Activated T-cell treated with anti-CD3 and anti-CD28 coated beads, Interleukin-2, amount 50 U/mL, for 24 hours (primary cell): ENCODE data around the gene ACOT13.
"Not testable (repeated sequence)": the region's sequence is repeated elsewhere in the genome, so short reads cannot be mapped to it uniquely, and the experiment has no call there.

ENCODE experiments used
- DNase-seq: peaks from one replicate; pipeline ENCODE4 v3.0.0-alpha.2; 2020
- H3K27ac Mint-ChIP-seq: 2 replicates; pipeline ENCODE4 v1.8.0; 2020; ENCODE audit warnings: mild to moderate bottlenecking, mixed read lengths
- H3K27me3 Mint-ChIP-seq: 2 replicates; pipeline ENCODE4 v1.8.0; 2020; ENCODE audit warnings: mixed read lengths
- H3K36me3 Mint-ChIP-seq: 2 replicates; pipeline ENCODE4 v1.8.0; 2020; ENCODE audit warnings: low read depth, mixed read lengths
- H3K4me1 Mint-ChIP-seq: 2 replicates; pipeline ENCODE4 v1.8.0; 2020; ENCODE audit warnings: low read depth, mixed read lengths
- H3K4me3 Mint-ChIP-seq: 2 replicates; pipeline ENCODE4 v1.8.0; 2020; ENCODE audit warnings: mild to moderate bottlenecking, moderate library complexity, mixed read lengths
- H3K9me3 Mint-ChIP-seq: 2 replicates; pipeline ENCODE4 v1.8.0; 2020; ENCODE audit warnings: mixed read lengths

ACOT13 gene

GRCh38 chr6:24666641-24667377 is at the start of gene ACOT13, which contains the start of gene TDP2:
ACOT13 (plus strand) TSS chr6:24667077; CDS start chr6:24667264, 187 bp downstream.
TDP2 (minus strand) TSS chr6:24666899; CDS start chr6:24666862, 37 bp downstream.
- peaks cover 52% of the 10 kb centered on the region for H3K4me1 Mint-ChIP-seq
- peak within 1 kb of the TSS; percentile 96 for H3K4me3 Mint-ChIP-seq
- H3K36me3 Mint-ChIP-seq, result peaks cover 85% of the 10 kb centered on the region
- peak within 1 kb of the TSS; percentile 99 for H3K27ac Mint-ChIP-seq
- H3K9me3 Mint-ChIP-seq, result peaks cover 12% of the 10 kb centered on the region
- no peaks in the 10 kb centered on the region for H3K27me3 Mint-ChIP-seq
- DNase-seq, result peak; percentile 96

- H3K4me1 Mint-ChIP-seq, result no peaks in the 10 kb centered on the region
- H3K9me3 Mint-ChIP-seq, result no peaks in the 10 kb centered on the region
- H3K36me3 Mint-ChIP-seq, result no peaks in the 10 kb centered on the region
- H3K27ac Mint-ChIP-seq, result no peak overlapping the region
- no peaks in the 10 kb centered on the region for H3K27me3 Mint-ChIP-seq
- no peak for DNase-seq
- H3K4me3 Mint-ChIP-seq, result no peak overlapping the region
Observed at GRCh38 chr6:24619661-24620060, 47.2 kb upstream of the ACOT13 start.

- no peaks in the 10 kb centered on the region for H3K27me3 Mint-ChIP-seq
- H3K27ac Mint-ChIP-seq, result no peak overlapping the region
- no peak overlapping the region for H3K4me3 Mint-ChIP-seq
- H3K9me3 Mint-ChIP-seq, result no peaks in the 10 kb centered on the region
- no peaks in the 10 kb centered on the region for H3K36me3 Mint-ChIP-seq
- H3K4me1 Mint-ChIP-seq, result no peaks in the 10 kb centered on the region
- DNase-seq, result no peak
Observed at GRCh38 chr6:24620637-24621036, 46.2 kb upstream of the ACOT13 start.

GRCh38 chr6:24621626-24622289 is 45.1 kb upstream of the ACOT13 start:
- DNase-seq, result no peak
- H3K27me3 Mint-ChIP-seq, result no peaks in the 10 kb centered on the region
- H3K9me3 Mint-ChIP-seq, result no peaks in the 10 kb centered on the region
- H3K4me3 Mint-ChIP-seq, result no peak overlapping the region
- H3K27ac Mint-ChIP-seq, result no peak overlapping the region
- H3K4me1 Mint-ChIP-seq, result no peaks in the 10 kb centered on the region
- H3K36me3 Mint-ChIP-seq, result no peaks in the 10 kb centered on the region

- H3K36me3 Mint-ChIP-seq, result no peaks in the 10 kb centered on the region
- no peak overlapping the region for H3K27ac Mint-ChIP-seq
- H3K9me3 Mint-ChIP-seq, result no peaks in the 10 kb centered on the region
- H3K27me3 Mint-ChIP-seq, result peaks cover 10% of the 10 kb centered on the region
- DNase-seq, result no peak
- no peaks in the 10 kb centered on the region for H3K4me1 Mint-ChIP-seq
- no peak overlapping the region for H3K4me3 Mint-ChIP-seq
Observed at GRCh38 chr6:24630856-24631505, 35.9 kb upstream of the ACOT13 start.

GRCh38 chr6:24631671-24632070 is 35.2 kb upstream of the ACOT13 start:
- Mint-ChIP-seq H3K36me3 (no peaks in the 10 kb centered on the region), H3K9me3 (no peaks in the 10 kb centered on the region), H3K27ac (no peak overlapping the region), H3K27me3 (peaks cover 10% of the 10 kb centered on the region), H3K4me3 (no peak overlapping the region), H3K4me1 (no peaks in the 10 kb centered on the region)
- no peak for DNase-seq

- Mint-ChIP-seq H3K27me3 (peaks cover 13% of the 10 kb centered on the region), H3K27ac (no peak overlapping the region), H3K4me3 (no peak overlapping the region), H3K36me3 (no peaks in the 10 kb centered on the region), H3K9me3 (no peaks in the 10 kb centered on the region), H3K4me1 (no peaks in the 10 kb centered on the region)
- DNase-seq, result no peak
Observed at GRCh38 chr6:24632573-24632972, 34.3 kb upstream of the ACOT13 start.

GRCh38 chr6:24636681-24637080 is 30.2 kb upstream of the ACOT13 start:
- no peak overlapping the region for H3K4me3 Mint-ChIP-seq
- H3K9me3 Mint-ChIP-seq, result no peaks in the 10 kb centered on the region
- H3K36me3 Mint-ChIP-seq, result no peaks in the 10 kb centered on the region
- H3K27me3 Mint-ChIP-seq, result peaks cover 16% of the 10 kb centered on the region
- H3K4me1 Mint-ChIP-seq, result peaks cover 3% of the 10 kb centered on the region
- H3K27ac Mint-ChIP-seq, result no peak overlapping the region
- DNase-seq, result no peak

GRCh38 chr6:24640166-24640565 is 26.7 kb upstream of the ACOT13 start:
- H3K4me1 Mint-ChIP-seq, result peaks cover 4% of the 10 kb centered on the region
- peaks cover 21% of the 10 kb centered on the region for H3K27me3 Mint-ChIP-seq
- no peak for DNase-seq
- no peaks in the 10 kb centered on the region for H3K36me3 Mint-ChIP-seq
- no peak overlapping the region for H3K27ac Mint-ChIP-seq
- no peak overlapping the region for H3K4me3 Mint-ChIP-seq
- H3K9me3 Mint-ChIP-seq, result no peaks in the 10 kb centered on the region

GRCh38 chr6:24640631-24641030 is 26.2 kb upstream of the ACOT13 start:
- not testable (repeated sequence) for H3K4me1 Mint-ChIP-seq, H3K4me3 Mint-ChIP-seq, H3K9me3 Mint-ChIP-seq, H3K36me3 Mint-ChIP-seq, DNase-seq, H3K27ac Mint-ChIP-seq
- peaks cover 26% of the 10 kb centered on the region for H3K27me3 Mint-ChIP-seq

GRCh38 chr6:24642061-24642460 is 24.8 kb upstream of the ACOT13 start:
- Mint-ChIP-seq H3K9me3 (no peaks in the 10 kb centered on the region), H3K36me3 (no peaks in the 10 kb centered on the region), H3K27ac (no peak overlapping the region), H3K4me1 (peaks cover 18% of the 10 kb centered on the region), H3K4me3 (no peak overlapping the region), H3K27me3 (peaks cover 26% of the 10 kb centered on the region)
- DNase-seq, result no peak

- peaks cover 26% of the 10 kb centered on the region for H3K27me3 Mint-ChIP-seq
- no peak for DNase-seq
- peaks cover 15% of the 10 kb centered on the region for H3K4me1 Mint-ChIP-seq
- no peak overlapping the region for H3K27ac Mint-ChIP-seq
- H3K36me3 Mint-ChIP-seq, result no peaks in the 10 kb centered on the region
- H3K9me3 Mint-ChIP-seq, result no peaks in the 10 kb centered on the region
- no peak overlapping the region for H3K4me3 Mint-ChIP-seq
Observed at GRCh38 chr6:24643920-24644319, 23.0 kb upstream of the ACOT13 start.

GRCh38 chr6:24644377-24644776 is 22.5 kb upstream of the ACOT13 start:
- no peak for DNase-seq
- Mint-ChIP-seq H3K27ac (no peak overlapping the region), H3K9me3 (no peaks in the 10 kb centered on the region), H3K4me3 (no peak overlapping the region), H3K27me3 (peaks cover 26% of the 10 kb centered on the region), H3K36me3 (no peaks in the 10 kb centered on the region), H3K4me1 (peaks cover 15% of the 10 kb centered on the region)

GRCh38 chr6:24646771-24647170 is 20.1 kb upstream of the ACOT13 start:
- H3K27ac Mint-ChIP-seq, result no peak overlapping the region
- peaks cover 23% of the 10 kb centered on the region for H3K27me3 Mint-ChIP-seq
- H3K9me3 Mint-ChIP-seq, result no peaks in the 10 kb centered on the region
- H3K4me1 Mint-ChIP-seq, result peaks cover 15% of the 10 kb centered on the region
- H3K4me3 Mint-ChIP-seq, result peak overlapping the region; percentile 85
- no peak for DNase-seq
- peaks cover 19% of the 10 kb centered on the region for H3K36me3 Mint-ChIP-seq

GRCh38 chr6:24648276-24648675 is 18.6 kb upstream of the ACOT13 start:
- no peak for DNase-seq
- no peak overlapping the region for H3K27ac Mint-ChIP-seq

More at GRCh38 chr6:24648276-24648675, 18.6 kb upstream of the ACOT13 start:
- H3K27me3 Mint-ChIP-seq, result peaks cover 23% of the 10 kb centered on the region
- peaks cover 15% of the 10 kb centered on the region for H3K4me1 Mint-ChIP-seq
- no peak overlapping the region for H3K4me3 Mint-ChIP-seq
- no peaks in the 10 kb centered on the region for H3K9me3 Mint-ChIP-seq
- H3K36me3 Mint-ChIP-seq, result peaks cover 34% of the 10 kb centered on the region
